CD14-positive monocyte (primary cell): ENCODE results near the gene ZNF740. TPM values are rescaled to one million over a fixed set of nuclear protein-coding genes. Genes with fewer than 3 reads are reported as not detected.

Experiments
- DNase-seq, 3 donors: peaks; one replicate each; pipeline ENCODE4 v3.0.0-alpha.2; 2011 to 2022
- H2AFZ ChIP-seq: 2 replicates; pipeline ENCODE4 v1.6.0; 2012; ENCODE audit warnings: mild to moderate bottlenecking, low read depth, low read length, inconsistent platforms; ENCODE audit not compliant: insufficient read depth, poor library complexity, severe bottlenecking
- H3K27ac ChIP-seq, 2 donors: 1 replicate in 1 of 2; 2 replicates in 1 of 2; pipeline ENCODE4 v1.5.1; 2012 to 2013; ENCODE audit warnings: low read length in 2 of 2, control low read depth in 1 of 2, inconsistent platforms in 1 of 2, low read depth in 1 of 2, mild to moderate bottlenecking in 1 of 2
- H3K27me3 ChIP-seq, 2 donors: one replicate each; pipeline versions ENCODE4 v1.6.0 to v1.6.1; 2011 to 2013; ENCODE audit warnings: low read length in 2 of 2; ENCODE audit not compliant: control insufficient read depth in 2 of 2, insufficient read depth in 2 of 2
- H3K36me3 ChIP-seq, 2 donors: replicated peaks in 1 of 2; 1 replicate in 1 of 2; 2 replicates in 1 of 2; pipeline versions ENCODE4 v1.5.1 to v1.6.1; 2012 to 2013; ENCODE audit warnings: low read length in 2 of 2, control low read depth in 1 of 2, inconsistent platforms in 1 of 2, mild to moderate bottlenecking in 1 of 2; ENCODE audit not compliant: insufficient read depth in 2 of 2, control insufficient read depth in 1 of 2
- H3K4me1 ChIP-seq, 2 donors: 1 replicate in 1 of 2; 2 replicates in 1 of 2; pipeline versions ENCODE4 v1.5.1 to v1.6.1; 2012 to 2013; ENCODE audit warnings: low read length in 2 of 2, control low read depth in 1 of 2, inconsistent platforms in 1 of 2, mild to moderate bottlenecking in 1 of 2, moderate library complexity in 1 of 2; ENCODE audit not compliant: insufficient read depth in 2 of 2, control insufficient read depth in 1 of 2
- H3K4me2 ChIP-seq: replicated peaks from 2 replicates; pipeline ENCODE3; 2012; ENCODE audit warnings: low read length, moderate library complexity, mild to moderate bottlenecking; ENCODE audit not compliant: poor library complexity, severe bottlenecking; ENCODE audit errors: extremely low read depth
- H3K4me3 ChIP-seq, 3 experiments: fragments of 200-600 bp in 1 of 3; sonication (generic) in 1 of 3; replicated peaks in 1 of 3; 1 replicate in 2 of 3; 2 replicates in 1 of 3; pipeline ENCODE4 v1.5.1; 2011 to 2013; ENCODE audit warnings: low read length in 3 of 3, mild to moderate bottlenecking in 3 of 3, control low read depth in 2 of 3, low read depth in 2 of 3, inconsistent platforms in 1 of 3, moderate library complexity in 1 of 3
- H3K79me2 ChIP-seq: 2 replicates; pipeline ENCODE4 v1.6.0; 2012; ENCODE audit warnings: mild to moderate bottlenecking, control low read depth, inconsistent platforms, low read length, moderate library complexity; ENCODE audit not compliant: insufficient read depth
- H3K9ac ChIP-seq: 2 replicates; pipeline ENCODE4 v1.6.0; 2017; ENCODE audit warnings: low read length, mild to moderate bottlenecking; ENCODE audit not compliant: insufficient read depth, poor library complexity, severe bottlenecking
- H3K9me3 ChIP-seq, 2 donors: replicated peaks in 1 of 2; 1 replicate in 1 of 2; 2 replicates in 1 of 2; pipeline versions ENCODE4 v1.5.1 to v1.6.1; 2012 to 2013; ENCODE audit warnings: low read length in 2 of 2, control low read depth in 1 of 2; ENCODE audit not compliant: control insufficient read depth in 1 of 2, insufficient read depth in 1 of 2
- H4K20me1 ChIP-seq: 2 replicates; pipeline ENCODE4 v1.6.0; 2012; ENCODE audit warnings: mild to moderate bottlenecking, low read length, control low read depth, moderate library complexity; ENCODE audit not compliant: insufficient read depth
- H3K27ac Mint-ChIP-seq, 7 donors: one replicate each; pipeline ENCODE4 v1.8.0; 2020; ENCODE audit warnings: mild to moderate bottlenecking in 7 of 7, mixed read lengths in 7 of 7, moderate library complexity in 6 of 7, inconsistent platforms in 2 of 7
- H3K27me3 Mint-ChIP-seq, 3 donors: one replicate each; pipeline ENCODE4 v1.8.0; 2021 to 2022; ENCODE audit warnings: low read depth in 3 of 3, mild to moderate bottlenecking in 3 of 3, mixed read lengths in 3 of 3, moderate library complexity in 3 of 3, inconsistent platforms in 1 of 3
- H3K36me3 Mint-ChIP-seq, 2 donors: one replicate each; pipeline ENCODE4 v1.8.0; 2020; ENCODE audit warnings: mixed read lengths in 2 of 2, inconsistent platforms in 1 of 2, mild to moderate bottlenecking in 1 of 2
- H3K4me1 Mint-ChIP-seq: one replicate; pipeline ENCODE4 v1.8.0; 2020; ENCODE audit warnings: mild to moderate bottlenecking, mixed read lengths
- H3K4me3 Mint-ChIP-seq, 2 donors: one replicate each; pipeline ENCODE4 v1.8.0; 2020; ENCODE audit warnings: mild to moderate bottlenecking in 2 of 2, mixed read lengths in 2 of 2, moderate library complexity in 1 of 2
- H3K9me3 Mint-ChIP-seq, 7 donors: one replicate each; pipeline ENCODE4 v1.8.0; 2020 to 2022; ENCODE audit warnings: mixed read lengths in 7 of 7, mild to moderate bottlenecking in 6 of 7, moderate library complexity in 6 of 7, inconsistent platforms in 2 of 7
- CTCF ChIP-seq: fragments of 200-600 bp; IDR thresholded peaks from one replicate; pipeline ENCODE4 v1.8.0; 2022; ENCODE audit warnings: antibody characterized with exemption, mild to moderate bottlenecking
- WGBS: methylation state at CpG from one replicate; pipeline ENCODE4 v1.1.5; 2013; ENCODE audit warnings: missing lambda C conversion rate; ENCODE audit not compliant: insufficient coverage; 5-methylcytosine and 5-hydroxymethylcytosine counted together
- intact Hi-C, 2 donors: fragments of 100-400 bp; cut with micrococcal nuclease; formaldehyde crosslinking; loops; one replicate each; pipeline versions ENCODE4 v1.15.0 to v1.15.1; 2023
- polyA plus RNA-seq, 3 donors: library from polyadenylated mRNA; depleted of rRNA in 1 of 3; unstranded in 2 of 3; stranded (reverse) in 1 of 3; fragments of 300-500 nt in 2 of 3; fragments of >200 nt in 1 of 3; fragmentation: Illumina TruSeq in 2 of 3; gene quantifications; 1 replicate in 2 of 3; 2 replicates in 1 of 3; pipeline ENCODE4 v1.2.3, GENCODE V29; 2012 to 2021

The ZNF740 gene
- polyA plus RNA-seq, 3 donors = 0.74 to 15.4 (median 1.3) TPM

- peaks cover 49 to 65% of the 10 kb centered on the region in 2 donors for H3K36me3 Mint-ChIP-seq
- no peak for DNase-seq
- peak overlapping the region in 3 of 7 donors; percentile 27 to 99 (median 72) for H3K27ac Mint-ChIP-seq
- Histone ChIP-seq H3K27ac (no peak overlapping the region), H3K4me3 (no peak overlapping the region), H3K9ac (no peak overlapping the region), H3K27me3 (no peaks in the 10 kb centered on the region), H2AFZ (no peak overlapping the region), H3K36me3 (peaks cover 10 to 50% of the 10 kb centered on the region in 2 donors), H3K9me3 (peaks cover 0 to 7% of the 10 kb centered on the region in 2 donors), H3K4me1 (peaks cover 42 to 74% of the 10 kb centered on the region in 2 donors), H3K4me2 (no peak overlapping the region), H3K79me2 (peaks cover 23% of the 10 kb centered on the region), H4K20me1 (no peaks in the 10 kb centered on the region)
- peaks cover 5 to 9% (median 7%) of the 10 kb centered on the region in 7 donors for H3K9me3 Mint-ChIP-seq
- peaks cover 79% of the 10 kb centered on the region for H3K4me1 Mint-ChIP-seq
- 94% methylated on average over 4 of the region's 12 CpGs for WGBS
- intact Hi-C loops = loop anchor here (5.0 to 10.0 kb wide), 4 partner anchors 37 to 290 kb away; partner anchors contain the start of genes AAAS (in 1 of the 2), NPFF (in 1 of the 2) and TARBP2 (in 1 of the 2)
- H3K4me3 Mint-ChIP-seq = no peak overlapping the region
- no peak for TF ChIP-seq CTCF
- peaks cover 5 to 8% (median 7%) of the 10 kb centered on the region in 3 donors for H3K27me3 Mint-ChIP-seq
Observed at GRCh38 chr12:53214687-53215455, 34.3 kb downstream of the ZNF740 start.

- DNase-seq = no peak
- Histone ChIP-seq H3K4me3 (no peak overlapping the region), H4K20me1 (no peaks in the 10 kb centered on the region), H3K9ac (no peak overlapping the region), H3K4me2 (no peak overlapping the region), H3K36me3 (peaks cover 10 to 46% of the 10 kb centered on the region in 2 donors), H3K9me3 (peaks cover 0 to 7% of the 10 kb centered on the region in 2 donors), H3K4me1 (peaks cover 43 to 72% of the 10 kb centered on the region in 2 donors), H2AFZ (no peak overlapping the region), H3K79me2 (peaks cover 21% of the 10 kb centered on the region), H3K27ac (no peak overlapping the region), H3K27me3 (no peaks in the 10 kb centered on the region)
- WGBS = 90% methylated on average over 2 of the region's 8 CpGs
- H3K27me3 Mint-ChIP-seq = peaks cover 5 to 8% (median 7%) of the 10 kb centered on the region in 3 donors
- no peak for TF ChIP-seq CTCF
- peak overlapping the region in 3 of 7 donors; percentile 72 to 99 (median 92) for H3K27ac Mint-ChIP-seq
- H3K4me1 Mint-ChIP-seq = peaks cover 75% of the 10 kb centered on the region
- H3K36me3 Mint-ChIP-seq = peaks cover 47 to 63% of the 10 kb centered on the region in 2 donors
- H3K9me3 Mint-ChIP-seq = peaks cover 5 to 9% (median 7%) of the 10 kb centered on the region in 7 donors
- H3K4me3 Mint-ChIP-seq = no peak overlapping the region
- intact Hi-C loops = loop anchor here (5.0 to 10.0 kb wide), 3 partner anchors 37 to 289 kb away; partner anchors contain the start of genes AAAS (in 1 of the 2), NPFF (in 1 of the 2) and TARBP2 (in 1 of the 2)
Observed at GRCh38 chr12:53215497-53215896, 35.0 kb downstream of the ZNF740 start.
